Measurements from ENCODE around the gene C16orf96.

DNA sequence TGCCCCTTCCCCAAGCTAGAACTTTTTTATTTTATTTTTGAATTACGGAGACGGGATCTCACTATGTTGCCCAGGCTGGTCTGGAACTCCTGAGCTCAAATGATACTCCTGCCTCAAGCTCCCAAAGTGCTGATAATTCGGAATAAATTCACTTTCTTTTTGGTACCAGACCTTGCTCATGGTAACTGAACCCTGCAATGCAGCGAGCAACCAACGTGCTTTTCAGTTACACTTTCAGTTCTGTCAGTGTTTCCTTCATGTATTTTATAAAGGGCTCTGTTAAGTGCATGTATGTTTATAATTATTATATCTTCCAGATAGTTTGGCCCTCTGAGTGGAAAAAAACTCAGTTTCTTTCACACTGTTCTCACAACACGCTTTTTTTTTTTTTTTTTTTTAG lies 13.9 kb downstream of the C16orf96 start:
- TF ChIP-seq, protein P1, sequence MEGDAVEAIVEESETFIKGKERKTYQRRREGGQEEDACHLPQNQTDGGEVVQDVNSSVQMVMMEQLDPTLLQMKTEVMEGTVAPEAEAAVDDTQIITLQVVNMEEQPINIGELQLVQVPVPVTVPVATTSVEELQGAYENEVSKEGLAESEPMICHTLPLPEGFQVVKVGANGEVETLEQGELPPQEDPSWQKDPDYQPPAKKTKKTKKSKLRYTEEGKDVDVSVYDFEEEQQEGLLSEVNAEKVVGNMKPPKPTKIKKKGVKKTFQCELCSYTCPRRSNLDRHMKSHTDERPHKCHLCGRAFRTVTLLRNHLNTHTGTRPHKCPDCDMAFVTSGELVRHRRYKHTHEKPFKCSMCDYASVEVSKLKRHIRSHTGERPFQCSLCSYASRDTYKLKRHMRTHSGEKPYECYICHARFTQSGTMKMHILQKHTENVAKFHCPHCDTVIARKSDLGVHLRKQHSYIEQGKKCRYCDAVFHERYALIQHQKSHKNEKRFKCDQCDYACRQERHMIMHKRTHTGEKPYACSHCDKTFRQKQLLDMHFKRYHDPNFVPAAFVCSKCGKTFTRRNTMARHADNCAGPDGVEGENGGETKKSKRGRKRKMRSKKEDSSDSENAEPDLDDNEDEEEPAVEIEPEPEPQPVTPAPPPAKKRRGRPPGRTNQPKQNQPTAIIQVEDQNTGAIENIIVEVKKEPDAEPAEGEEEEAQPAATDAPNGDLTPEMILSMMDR (IDR thresholded peaks at IDR 0.05), result no peak
- no peak for TF ChIP-seq POLR2A (IDR thresholded peaks at IDR 0.05)
